Neural cell (in vitro differentiated cells): ENCODE measurements around the gene ZNF154.

Experiments used
- CTCF ChIP-seq: fragments of 450-650 bp; IDR thresholded peaks from 2 replicates; pipeline ENCODE4 v1.5.1; 2014; ENCODE audit warnings: antibody characterized with exemption, mild to moderate bottlenecking, moderate library complexity; ENCODE audit not compliant: poor library complexity, severe bottlenecking
- EP300 ChIP-seq: fragments of 450-650 bp; conservative IDR thresholded peaks from 2 replicates; pipeline ENCODE4 v1.6.1; 2014; ENCODE audit warnings: antibody characterized with exemption, mild to moderate bottlenecking, moderate library complexity; ENCODE audit not compliant: poor library complexity, severe bottlenecking
- EZH2 ChIP-seq: fragments of 200-600, 300-800 bp; shearing (Covaris generic), sonication (generic); IDR thresholded peaks from 2 replicates; pipeline ENCODE4 v1.6.1; 2014; ENCODE audit warnings: antibody characterized with exemption, low read length, borderline replicate concordance, mild to moderate bottlenecking; ENCODE audit not compliant: insufficient read depth, poor library complexity, severe bottlenecking
- MXI1 ChIP-seq: fragments of 450-650 bp; conservative IDR thresholded peaks from 2 replicates; pipeline ENCODE4 v1.6.1; 2014; ENCODE audit warnings: antibody characterized with exemption, mild to moderate bottlenecking; ENCODE audit not compliant: poor library complexity, severe bottlenecking
- POLR2AphosphoS5 ChIP-seq: IDR thresholded peaks from 2 replicates; pipeline ENCODE4 v1.6.1; 2012
- RAD21 ChIP-seq: fragments of 450-650 bp; conservative IDR thresholded peaks from 2 replicates; pipeline ENCODE4 v1.6.1; 2014; ENCODE audit warnings: antibody characterized with exemption, mild to moderate bottlenecking, moderate library complexity
- REST ChIP-seq: IDR thresholded peaks from 2 replicates; pipeline ENCODE4 v1.6.1; 2012; ENCODE audit warnings: borderline replicate concordance
- SMC3 ChIP-seq: fragments of 450-650 bp; conservative IDR thresholded peaks from 2 replicates; pipeline ENCODE4 v1.6.1; 2014; ENCODE audit warnings: antibody characterized with exemption, mild to moderate bottlenecking, moderate library complexity; ENCODE audit not compliant: poor library complexity
- TAF1 ChIP-seq: IDR thresholded peaks from 2 replicates; pipeline ENCODE4 v1.6.1; 2012; ENCODE audit warnings: low read depth

GRCh38 chr19:57671124-57671895 lies 37.7 kb downstream of the ZNF154 start:
- no peak for TF ChIP-seq CTCF
- TF ChIP-seq TAF1: no peak
- TF ChIP-seq POLR2AphosphoS5: no peak
- no peak for TF ChIP-seq EZH2
- no peak for TF ChIP-seq EP300
- no peak for TF ChIP-seq RAD21
- no peak for TF ChIP-seq MXI1
- no peak for TF ChIP-seq REST
- no peak for TF ChIP-seq SMC3
